Liver (tissue), 9 donors: Measurements from ENCODE around the gene POT1. TPM values are rescaled to one million over a fixed set of nuclear protein-coding genes. Genes with fewer than 3 reads are reported as not detected.

Source experiments
- DNase-seq: peaks from one replicate; pipeline ENCODE4 v3.0.0-alpha.2; 2017; ENCODE audit warnings: low spot score
- H3K27ac ChIP-seq, 2 donors: one replicate each; pipeline ENCODE4 v1.7.0; 2013; ENCODE audit warnings: inconsistent platforms in 2 of 2, low read length in 2 of 2, control low read depth in 1 of 2, low read depth in 1 of 2, mild to moderate bottlenecking in 1 of 2
- H3K27me3 ChIP-seq, 4 donors: one replicate each; pipeline versions ENCODE4 v1.6.1 to v1.7.0; 2013; ENCODE audit warnings: low read length in 3 of 4, inconsistent platforms in 1 of 4, mild to moderate bottlenecking in 1 of 4, moderate library complexity in 1 of 4; ENCODE audit not compliant: control insufficient read depth in 4 of 4, insufficient read depth in 4 of 4
- H3K36me3 ChIP-seq, 4 donors: one replicate each; pipeline versions ENCODE4 v1.6.1 to v1.7.0; 2013; ENCODE audit warnings: low read length in 3 of 4, mild to moderate bottlenecking in 3 of 4, low read depth in 1 of 4, moderate library complexity in 1 of 4; ENCODE audit not compliant: control insufficient read depth in 4 of 4, insufficient read depth in 3 of 4
- H3K4me1 ChIP-seq, 4 donors: one replicate each; pipeline versions ENCODE4 v1.6.1 to v1.7.0; 2013; ENCODE audit warnings: low read length in 3 of 4, mild to moderate bottlenecking in 3 of 4, moderate library complexity in 1 of 4; ENCODE audit not compliant: control insufficient read depth in 4 of 4, insufficient read depth in 4 of 4
- H3K4me3 ChIP-seq, 3 donors: one replicate each; pipeline versions ENCODE4 v1.6.1 to v1.7.0; 2013; ENCODE audit warnings: low read length in 3 of 3, control low read depth in 1 of 3, low read depth in 1 of 3, mild to moderate bottlenecking in 1 of 3
- H3K9ac ChIP-seq, 2 donors: one replicate each; pipeline ENCODE4 v1.7.0; 2013; ENCODE audit warnings: low read length in 2 of 2, mild to moderate bottlenecking in 2 of 2, moderate library complexity in 2 of 2, control low read depth in 1 of 2, low read depth in 1 of 2
- H3K9me3 ChIP-seq, 4 donors: one replicate each; pipeline versions ENCODE4 v1.6.1 to v1.7.0; 2013; ENCODE audit warnings: low read length in 3 of 4; ENCODE audit not compliant: control insufficient read depth in 4 of 4
- ATF3 ChIP-seq: IDR thresholded peaks from 2 replicates; pipeline ENCODE4 v1.6.1; 2016; ENCODE audit warnings: antibody characterized with exemption
- CTCF ChIP-seq: fragments of 150-350 bp; IDR thresholded peaks from 2 replicates; pipeline ENCODE4 v1.5.1; 2017; ENCODE audit warnings: improper control_type of control experiment, low read depth, low read length; ENCODE audit not compliant: missing input control
- EGR1 ChIP-seq, 2 donors: IDR thresholded peaks; 2 replicates each; pipeline ENCODE4 v1.6.1; 2016 to 2018; ENCODE audit warnings: antibody characterized with exemption in 2 of 2, low read depth in 2 of 2
- FOXA1 ChIP-seq: IDR thresholded peaks from 2 replicates; pipeline ENCODE4 v1.6.1; 2016; ENCODE audit warnings: antibody characterized with exemption
- FOXA2 ChIP-seq: IDR thresholded peaks from 2 replicates; pipeline ENCODE4 v1.6.1; 2016; ENCODE audit warnings: antibody characterized with exemption
- GABPA ChIP-seq, 2 donors: IDR thresholded peaks in 1 of 2; conservative IDR thresholded peaks in 1 of 2; 2 replicates each; pipeline ENCODE4 v1.6.1; 2016; ENCODE audit warnings: antibody characterized with exemption in 2 of 2, mild to moderate bottlenecking in 1 of 2, moderate library complexity in 1 of 2
- HNF4A ChIP-seq, 2 donors: conservative IDR thresholded peaks; 2 replicates each; pipeline ENCODE4 v1.6.1; 2016; ENCODE audit warnings: antibody characterized with exemption in 2 of 2, mild to moderate bottlenecking in 2 of 2
- HNF4G ChIP-seq: IDR thresholded peaks from 2 replicates; pipeline ENCODE4 v1.6.1; 2016; ENCODE audit warnings: antibody characterized with exemption
- JUND ChIP-seq, 2 donors: IDR thresholded peaks; 2 replicates each; pipeline ENCODE4 v1.6.1; 2016; ENCODE audit warnings: antibody characterized with exemption in 2 of 2
- MAX ChIP-seq: IDR thresholded peaks from 2 replicates; pipeline ENCODE4 v1.6.1; 2016; ENCODE audit warnings: antibody characterized with exemption
- NR2F2 ChIP-seq: IDR thresholded peaks from 2 replicates; pipeline ENCODE4 v1.6.1; 2016; ENCODE audit warnings: antibody characterized with exemption
- RAD21 ChIP-seq, 2 donors: IDR thresholded peaks; 2 replicates each; pipeline ENCODE4 v1.6.1; 2016; ENCODE audit warnings: antibody characterized with exemption in 2 of 2, mild to moderate bottlenecking in 2 of 2
- REST ChIP-seq: IDR thresholded peaks from 2 replicates; pipeline ENCODE4 v1.6.1; 2016; ENCODE audit warnings: antibody characterized with exemption, mild to moderate bottlenecking
- RXRA ChIP-seq, 2 donors: IDR thresholded peaks; 2 replicates each; pipeline ENCODE4 v1.6.1; 2017 to 2018; ENCODE audit warnings: antibody characterized with exemption in 2 of 2, mild to moderate bottlenecking in 1 of 2
- SP1 ChIP-seq: IDR thresholded peaks from 2 replicates; pipeline ENCODE4 v1.6.1; 2018; ENCODE audit warnings: antibody characterized with exemption, mild to moderate bottlenecking
- YY1 ChIP-seq: IDR thresholded peaks from 2 replicates; pipeline ENCODE4 v1.6.1; 2016; ENCODE audit warnings: antibody characterized with exemption, mild to moderate bottlenecking
- ZBTB33 ChIP-seq: IDR thresholded peaks from 2 replicates; pipeline ENCODE4 v1.6.1; 2016; ENCODE audit warnings: antibody characterized with exemption
- WGBS: extraction: QIAGEN DNeasy Blood & Tissue Kit; methylation state at CpG from one replicate; pipeline ENCODE4 v1.1.7; 2013; 5-methylcytosine and 5-hydroxymethylcytosine counted together
- polyA plus RNA-seq, 2 donors: library from polyadenylated mRNA; stranded (reverse) in 1 of 2; unstranded in 1 of 2; fragments of 200-250 nt in 1 of 2; fragments of >200 nt in 1 of 2; fragmentation: Nextera tagmentation in 1 of 2; extraction: Ambion mirVana in 1 of 2; gene quantifications; one replicate each; pipeline versions ENCODE4 v1.2.1 to v1.2.3, GENCODE V29; 2013 to 2015
- total RNA-seq, 2 donors: library from RNA; depleted of rRNA; stranded (reverse); fragments of >200 nt; gene quantifications; one replicate each; pipeline ENCODE4 v1.2.3, GENCODE V29; 2014
- donor health status: healthy.
- donor health status: healthy.
- donor health status: healthy.
- donor health status: healthy.
- donor health status: healthy.

The POT1 gene
- total and polyA plus RNA-seq, 4 donors: 4.9 to 35.5 (median 8.5) TPM

GRCh38 chr7:124840435-124840834 is 89.2 kb downstream of the POT1 start:
- no peak overlapping the region for H3K9ac ChIP-seq
- no peaks in the 10 kb centered on the region for H3K9me3 ChIP-seq
- no peaks in the 10 kb centered on the region for H3K27me3 ChIP-seq
- H3K4me3 ChIP-seq: no peak overlapping the region
- no peak for DNase-seq
- WGBS: 69% methylated on average over 1 of the region's 1 CpG
- TF ChIP-seq FOXA2 (no peak), EGR1 (IDR thresholded peaks at IDR 0.05; ENCODE audit: low read depth in 2 of 2) (no peak), SP1 (no peak), GABPA (IDR thresholded peaks at IDR 0.05 in 1 of 2, conservative IDR thresholded peaks at IDR 0.05 in 1 of 2) (no peak), HNF4G (no peak), CTCF (no peak), REST (no peak), RAD21 (IDR thresholded peaks at IDR 0.05) (peak; percentile 34 to 52), YY1 (no peak)
- H3K36me3 ChIP-seq: peaks cover 0 to 3% (median under 1%) of the 10 kb centered on the region in 4 donors
- no peak overlapping the region for H3K27ac ChIP-seq
- no peaks in the 10 kb centered on the region for H3K4me1 ChIP-seq

GRCh38 chr7:124839687-124840086 is 89.9 kb downstream of the POT1 start:
- 94% methylated on average over 1 of the region's 1 CpG for WGBS
- Histone ChIP-seq H3K27ac (no peak overlapping the region), H3K9ac (no peak overlapping the region), H3K4me3 (no peak overlapping the region), H3K36me3 (peaks cover 0 to 4% (median 2%) of the 10 kb centered on the region in 4 donors), H3K9me3 (no peaks in the 10 kb centered on the region), H3K4me1 (no peaks in the 10 kb centered on the region), H3K27me3 (no peaks in the 10 kb centered on the region)
- TF ChIP-seq CTCF (no peak), HNF4G (no peak), SP1 (no peak), JUND (IDR thresholded peaks at IDR 0.05) (no peak), MAX (no peak), RXRA (IDR thresholded peaks at IDR 0.05) (no peak), ZBTB33 (no peak), FOXA2 (no peak), REST (no peak), FOXA1 (no peak), EGR1 (IDR thresholded peaks at IDR 0.05; ENCODE audit: low read depth in 2 of 2) (no peak), NR2F2 (no peak), HNF4A (conservative IDR thresholded peaks at IDR 0.05) (no peak), YY1 (no peak), RAD21 (IDR thresholded peaks at IDR 0.05) (no peak), ATF3 (no peak)
- no peak for DNase-seq
